Activated CD8-positive, alpha-beta memory T cell treated with anti-CD3 and anti-CD28 coated beads, Interleukin-2, amount 50 U/mL, for 24 hours (primary cell): Measurements from ENCODE around the gene PDE4D.

Experiments used
- DNase-seq: peaks from one replicate; pipeline ENCODE4 v3.0.0-alpha.2; 2020; ENCODE audit errors: extremely low read depth

Gene PDE4D

GRCh38 chr5:59741599-59741998 lies 151.9 kb downstream of the PDE4D start:
- no peak for DNase-seq

GRCh38 chr5:59738024-59738423 lies 155.5 kb downstream of the PDE4D start:
- no peak for DNase-seq

- no peak for DNase-seq
These were observed 160.7 kb downstream of the PDE4D start for GRCh38 chr5:59732806-59733205.

- DNase-seq = no peak
These were observed 161.2 kb downstream of the PDE4D start for GRCh38 chr5:59732301-59732700.

GRCh38 chr5:59731809-59732208 lies 161.7 kb downstream of the PDE4D start:
- no peak for DNase-seq

- no peak for DNase-seq
These were observed 163.7 kb downstream of the PDE4D start for GRCh38 chr5:59729820-59730219.

- DNase-seq = no peak
These were observed 164.2 kb downstream of the PDE4D start for GRCh38 chr5:59729357-59729756.

GRCh38 chr5:59728356-59728755 lies 165.2 kb downstream of the PDE4D start:
- DNase-seq = no peak

GRCh38 chr5:59727186-59727585 lies 166.3 kb downstream of the PDE4D start:
- DNase-seq = no peak

- no peak for DNase-seq
These were observed 168.1 kb downstream of the PDE4D start for GRCh38 chr5:59725392-59725767.

GRCh38 chr5:59724482-59725391 lies 168.8 kb downstream of the PDE4D start:
- no peak for DNase-seq

GRCh38 chr5:59722874-59723273 lies 170.7 kb downstream of the PDE4D start:
- DNase-seq = no peak

GRCh38 chr5:59721741-59722140 lies 171.8 kb downstream of the PDE4D start:
- DNase-seq = no peak

- no peak for DNase-seq
These were observed 173.5 kb downstream of the PDE4D start for GRCh38 chr5:59720063-59720462.

- DNase-seq = no peak
These were observed 176.5 kb downstream of the PDE4D start for GRCh38 chr5:59716966-59717500.

GRCh38 chr5:59716029-59716428 lies 177.5 kb downstream of the PDE4D start:
- DNase-seq = no peak

GRCh38 chr5:59715228-59715627 lies 178.3 kb downstream of the PDE4D start:
- DNase-seq = no peak

- no peak for DNase-seq
These were observed 180.1 kb downstream of the PDE4D start for GRCh38 chr5:59713498-59713844.

- DNase-seq = no peak
These were observed 180.6 kb downstream of the PDE4D start for GRCh38 chr5:59712836-59713497.

- DNase-seq = no peak
These were observed 182.2 kb downstream of the PDE4D start for GRCh38 chr5:59711310-59711709.

GRCh38 chr5:59709846-59710245 lies 183.7 kb downstream of the PDE4D start:
- DNase-seq = no peak

GRCh38 chr5:59709346-59709821 lies 184.1 kb downstream of the PDE4D start:
- DNase-seq = no peak

GRCh38 chr5:59704936-59705335 lies 188.6 kb downstream of the PDE4D start:
- DNase-seq = no peak
